Skin epidermis (tissue), 12 donors: ENCODE results near the gene COL6A1.

Experiments
- H3K27ac ChIP-seq, 21 experiments: fragments of 200-600 bp; sonication (generic) in 11 of 21; one replicate each; pipeline ENCODE4 v1.5.0; 2020; ENCODE audit warnings: mild to moderate bottlenecking in 3 of 21, inconsistent platforms in 2 of 21, moderate library complexity in 2 of 21
- H3K4me3 ChIP-seq, 7 experiments: fragments of 200-600 bp; sonication (generic) in 2 of 7; one replicate each; pipeline ENCODE4 v1.5.0; 2020; ENCODE audit warnings: inconsistent platforms in 2 of 7, mild to moderate bottlenecking in 2 of 7, moderate library complexity in 1 of 7

Gene COL6A1

GRCh38 chr21:46017695-46018094 is 36.1 kb downstream of the COL6A1 start:
- H3K4me3 ChIP-seq, result no peak overlapping the region
- H3K27ac ChIP-seq, result no peak overlapping the region

DNA sequence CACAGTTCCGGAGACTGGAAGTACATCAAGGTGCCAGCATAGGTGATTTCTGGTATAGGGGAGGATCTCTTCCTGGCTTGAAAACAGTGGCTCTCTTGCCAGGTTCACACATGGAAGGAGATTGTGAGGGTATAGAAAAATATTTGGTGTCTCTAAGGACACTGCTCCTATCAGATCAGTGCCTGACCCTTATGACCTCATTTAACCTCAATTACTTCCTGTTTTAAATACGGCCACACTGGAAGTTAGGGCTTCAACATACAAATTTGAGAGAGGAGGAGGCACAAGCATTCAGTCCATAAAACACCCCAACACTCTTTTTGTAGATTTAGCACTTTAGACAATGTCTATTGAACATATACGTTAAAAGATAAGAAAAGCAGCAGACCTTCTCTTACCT is 37.0 kb downstream of the COL6A1 start:
- Histone ChIP-seq H3K4me3 (no peak overlapping the region), H3K27ac (no peak overlapping the region)

DNA sequence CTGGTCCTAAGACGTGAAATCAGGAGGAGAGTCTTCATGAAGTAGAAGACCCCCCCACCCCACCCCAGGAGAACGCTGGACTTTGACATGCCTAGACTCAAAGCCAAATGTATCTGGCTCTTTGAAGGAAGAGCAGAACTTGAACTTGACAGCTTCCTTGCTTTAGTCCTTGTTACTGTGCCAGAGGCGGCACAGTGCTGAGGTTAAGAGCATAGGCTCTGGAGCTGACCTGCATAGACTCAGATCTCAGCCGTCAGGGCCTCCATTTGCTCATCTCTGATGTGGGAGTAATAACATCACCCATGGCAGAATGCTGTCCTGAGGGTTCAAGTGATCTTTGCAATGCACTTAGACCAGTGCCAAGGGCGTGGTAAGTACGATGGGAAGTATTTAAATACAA is 39.0 kb downstream of the COL6A1 start:
- H3K4me3 ChIP-seq, result no peak overlapping the region
- peak overlapping the region in 5 of 21 experiments; percentile 15 to 64 (median 50) for H3K27ac ChIP-seq

DNA sequence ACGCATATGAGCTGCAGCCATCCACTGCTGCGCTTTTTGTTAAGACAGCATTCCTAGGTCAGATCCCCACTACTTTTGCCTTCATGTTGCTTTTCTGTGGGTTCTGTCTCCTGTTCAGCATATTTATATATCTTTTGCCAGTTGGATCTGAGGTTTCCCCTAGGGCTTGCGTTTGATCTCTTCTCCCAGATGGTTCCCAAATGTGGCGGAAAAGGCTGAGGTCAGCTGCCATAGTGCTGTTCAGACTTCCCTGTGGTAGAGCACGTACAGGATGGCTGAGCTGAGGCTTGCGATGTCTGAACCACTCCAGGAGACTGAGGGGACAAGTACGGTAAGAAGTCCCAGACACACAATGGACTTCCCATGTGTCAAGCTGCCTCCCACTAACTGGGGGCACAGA is 39.8 kb downstream of the COL6A1 start:
- no peak overlapping the region for H3K4me3 ChIP-seq
- peak overlapping the region in 15 of 21 experiments; percentile 27 to 83 (median 64) for H3K27ac ChIP-seq

GRCh38 chr21:46021978-46022544 is 40.5 kb downstream of the COL6A1 start:
- Histone ChIP-seq H3K27ac (peak overlapping the region in 14 of 21 experiments; percentile 29 to 83 (median 66)), H3K4me3 (no peak overlapping the region)

DNA sequence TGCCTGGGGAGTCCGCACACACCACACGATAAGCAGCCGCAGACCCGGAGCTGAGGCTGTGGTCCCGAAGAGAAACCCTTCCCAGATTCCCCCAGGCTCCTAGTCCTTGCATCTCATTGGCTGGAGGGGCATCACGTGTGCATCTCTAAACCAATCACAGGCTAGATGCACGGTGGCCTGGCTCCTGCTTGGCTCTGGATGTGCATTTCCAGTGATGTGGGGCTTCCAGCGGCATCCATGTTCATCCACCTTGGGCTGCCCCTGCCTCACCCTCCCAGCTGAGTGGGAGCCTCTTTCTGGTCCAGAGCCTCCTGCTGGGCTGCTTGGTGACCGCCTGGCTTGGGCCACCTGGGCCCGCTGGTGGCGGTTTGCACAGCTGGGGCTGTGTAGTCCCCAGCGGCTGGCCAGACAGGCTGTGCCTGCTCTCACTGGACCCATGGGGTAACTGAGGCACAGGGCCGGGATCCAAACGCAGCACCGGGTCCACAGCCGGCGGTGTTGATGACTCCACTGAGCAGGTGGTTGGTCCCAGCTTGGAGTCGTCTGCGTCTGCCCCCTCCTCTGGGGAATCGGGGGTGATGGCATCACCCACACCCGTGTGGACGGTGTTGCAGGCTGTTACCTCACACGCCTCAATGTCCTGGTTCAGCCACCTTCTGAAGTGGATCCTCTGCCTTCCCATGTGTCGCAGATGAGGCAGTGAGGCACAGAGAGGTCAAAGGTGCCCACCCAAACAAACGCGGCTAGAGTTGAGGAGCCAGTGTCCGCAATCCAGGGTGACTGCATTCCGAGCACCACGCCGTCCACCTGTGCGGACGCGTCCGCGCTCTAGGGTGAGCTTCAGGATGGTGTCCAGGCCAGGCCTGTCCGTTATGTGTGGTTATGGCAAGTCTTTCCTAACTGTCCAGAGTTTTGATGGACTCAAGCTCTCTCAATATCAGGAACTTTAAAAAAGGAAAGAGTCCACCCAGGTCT is 41.3 kb downstream of the COL6A1 start:
- Histone ChIP-seq H3K4me3 (no peak overlapping the region), H3K27ac (peak overlapping the region in 13 of 21 experiments; percentile 28 to 83 (median 70))

GRCh38 chr21:46023555-46023954 is 42.0 kb downstream of the COL6A1 start:
- H3K4me3 ChIP-seq, result no peak overlapping the region
- peak overlapping the region in 6 of 21 experiments; percentile 5 to 77 (median 25) for H3K27ac ChIP-seq

- Histone ChIP-seq H3K27ac (peak overlapping the region in 5 of 21 experiments; percentile 18 to 77 (median 29)), H3K4me3 (no peak overlapping the region)
These were observed 42.6 kb downstream of the COL6A1 start for GRCh38 chr21:46024141-46024540.

GRCh38 chr21:46025113-46025770 is 43.7 kb downstream of the COL6A1 start:
- Histone ChIP-seq H3K27ac (peak overlapping the region in 11 of 21 experiments; percentile 5 to 78 (median 45)), H3K4me3 (no peak overlapping the region)

DNA sequence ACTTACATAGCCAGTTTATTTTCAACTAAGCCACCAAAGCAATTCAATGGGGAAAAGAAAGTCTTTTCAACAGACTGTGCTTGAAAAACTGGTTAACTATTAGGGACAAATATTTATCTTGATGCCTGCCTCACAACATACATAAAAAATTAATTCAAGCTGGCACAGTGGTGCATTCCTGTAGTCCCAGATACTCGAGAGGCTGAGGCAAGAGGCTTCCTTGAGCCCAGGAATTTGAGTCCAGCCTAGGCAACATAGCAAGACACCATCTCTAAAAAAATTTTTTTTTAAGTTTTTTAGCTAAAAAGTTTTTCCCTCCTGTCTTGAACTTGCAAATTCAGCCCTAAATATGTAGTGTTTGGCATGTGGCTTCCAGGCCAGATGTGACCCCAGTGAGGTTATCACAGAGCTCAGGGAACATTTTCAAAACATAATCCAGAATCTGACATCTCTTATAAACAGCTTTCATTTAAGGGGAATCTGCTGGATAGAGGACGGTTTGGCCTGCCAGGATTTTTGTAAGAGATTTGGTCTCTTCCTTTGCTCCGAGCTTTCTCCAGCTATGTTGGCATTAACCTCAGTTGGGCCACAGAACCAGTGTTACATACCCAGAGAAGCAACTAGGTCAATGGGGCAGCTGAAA is 46.4 kb downstream of the COL6A1 start:
- H3K27ac ChIP-seq, result peak overlapping the region in 11 of 21 experiments; percentile 10 to 67 (median 42)

DNA sequence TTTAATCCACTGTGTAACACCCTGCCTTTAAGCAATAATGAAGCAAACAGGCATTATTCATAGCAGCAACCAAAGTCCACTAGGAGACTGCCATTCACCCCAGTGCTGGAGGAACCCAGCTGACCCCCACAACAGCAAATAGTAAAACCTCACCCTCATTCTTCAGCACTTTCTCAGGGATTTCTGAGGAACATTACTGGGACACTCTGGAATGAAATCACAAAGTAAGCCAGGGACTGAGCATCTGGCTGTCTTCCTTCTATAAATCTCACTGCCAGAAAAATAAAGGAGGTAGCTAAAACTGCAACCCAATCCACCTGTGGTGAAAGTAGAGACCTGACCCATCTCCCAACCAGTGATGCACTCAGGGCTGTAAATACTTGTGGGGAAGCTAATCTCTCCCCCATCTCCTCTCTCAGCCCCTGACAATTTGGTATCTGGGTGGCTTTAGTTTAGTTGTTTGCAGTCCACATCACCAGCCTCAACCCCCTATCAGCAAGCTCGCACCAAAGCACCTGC is 47.1 kb downstream of the COL6A1 start:
- peak overlapping the region in 11 of 21 experiments; percentile 1 to 67 (median 38) for H3K27ac ChIP-seq

More for the DNA sequence above, 46.4 kb downstream of the COL6A1 start:
- H3K4me3 ChIP-seq, result no peak overlapping the region

DNA sequence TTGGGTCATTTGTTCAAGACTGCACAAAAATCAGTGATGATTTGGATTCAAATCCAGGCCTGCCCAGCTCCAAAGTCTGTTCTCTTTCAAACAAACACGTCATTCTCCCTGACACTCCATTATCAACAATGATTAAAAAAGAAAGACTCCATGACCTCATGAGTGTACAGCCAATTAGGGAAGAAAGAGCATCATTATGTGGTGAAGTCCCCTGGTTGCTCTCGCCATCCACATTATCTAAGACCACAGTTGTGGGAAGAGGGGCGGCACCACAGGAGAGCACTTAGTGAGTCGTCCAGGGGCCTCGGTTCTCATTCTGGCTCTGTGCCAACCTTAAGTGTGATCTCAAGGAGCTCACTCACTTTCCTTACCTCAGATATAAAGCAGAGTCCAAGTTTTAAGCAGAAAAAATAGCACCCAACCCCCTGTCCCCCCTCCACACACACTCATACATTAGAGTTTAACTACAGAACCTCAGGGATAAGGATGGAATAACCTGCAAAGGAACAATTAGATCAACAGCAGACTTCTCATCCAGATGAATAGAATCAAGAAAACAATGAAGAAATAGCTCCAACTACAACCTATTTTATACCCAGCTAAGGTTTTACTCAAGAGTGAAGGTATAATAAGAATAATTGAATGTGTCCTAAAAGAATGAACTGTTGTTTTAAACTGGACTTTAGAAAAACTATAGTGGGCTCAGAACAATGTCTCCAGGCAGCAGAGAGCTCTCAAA is 47.8 kb downstream of the COL6A1 start:
- no peak overlapping the region for H3K4me3 ChIP-seq
- H3K27ac ChIP-seq, result peak overlapping the region in 5 of 21 experiments; percentile 1 to 64 (median 36)

More for the DNA sequence above, 47.1 kb downstream of the COL6A1 start:
- no peak overlapping the region for H3K4me3 ChIP-seq

GRCh38 chr21:46031484-46031883 is 49.9 kb downstream of the COL6A1 start:
- no peak overlapping the region for H3K4me3 ChIP-seq
- no peak overlapping the region for H3K27ac ChIP-seq

- H3K4me3 ChIP-seq, result no peak overlapping the region
- no peak overlapping the region for H3K27ac ChIP-seq
These were observed 50.5 kb downstream of the COL6A1 start for GRCh38 chr21:46032100-46032499.

- no peak overlapping the region for H3K4me3 ChIP-seq
- H3K27ac ChIP-seq, result no peak overlapping the region
These were observed 52.1 kb downstream of the COL6A1 start for GRCh38 chr21:46033410-46034400.

GRCh38 chr21:46035809-46036695 is 54.5 kb downstream of the COL6A1 start:
- H3K4me3 ChIP-seq, result no peak overlapping the region
- H3K27ac ChIP-seq, result peak overlapping the region in 20 of 21 experiments; percentile 13 to 90 (median 68)
